ENCODE data around the gene PIGX.

- TF ChIP-seq CTCF (IDR thresholded peaks at IDR 0.05) (no peak), POLR2A (IDR thresholded peaks at IDR 0.05) (no peak)
These were observed 60.7 kb downstream of the PIGX start for GRCh38 chr3:196772897-196773296.

Measured in body of pancreas (tissue), 4 donors.